K562 (cell line): Measurements from ENCODE around the gene IL4I1. TPM values are rescaled to one million over a fixed set of nuclear protein-coding genes. Genes with fewer than 3 reads are reported as not detected.

Experiments used
- DDX20 ChIP-seq: fragments of 450-650 bp; IDR thresholded peaks from 2 replicates; pipeline ENCODE4 v1.6.1; 2016; ENCODE audit warnings: missing genetic modification characterization, low read depth, mild to moderate bottlenecking, missing compliant biosample characterization, moderate library complexity
- EWSR1 ChIP-seq: fragments of 450-650 bp; IDR thresholded peaks from 2 replicates; pipeline ENCODE4 v1.6.1; 2018; ENCODE audit warnings: borderline replicate concordance, mild to moderate bottlenecking, low read depth, moderate library complexity; ENCODE audit not compliant: partially characterized antibody
- FOXK2 ChIP-seq, 2 experiments: fragments of 450-650 bp; IDR thresholded peaks in 1 of 2; conservative IDR thresholded peaks in 1 of 2; 2 replicates each; pipeline ENCODE4 v1.6.1; 2016; ENCODE audit warnings: low read depth in 2 of 2, mild to moderate bottlenecking in 1 of 2
- polyA plus RNA-seq, 8 experiments: library from polyadenylated mRNA; depleted of rRNA in 4 of 8; stranded (reverse) in 5 of 8; unstranded in 3 of 8; fragments of >200 nt; fragmentation: Nextera tagmentation in 2 of 8; fragmentation: Illumina TruSeq in 1 of 8; extraction: Ambion mirVana in 2 of 8; extraction: Trizol in 1 of 8; gene quantifications; 2 replicates each; pipeline versions ENCODE4 v1.2.1 to v1.2.3, GENCODE V29; 2011 to 2014; ENCODE audit warnings: inconsistent platforms in 1 of 8, missing spikeins in 1 of 8
- total RNA-seq, 7 experiments: library from RNA; depleted of rRNA in 6 of 7; stranded (reverse); fragments of >200 nt in 6 of 7; fragmentation: Illumina TruSeq in 2 of 7; extraction: Trizol in 2 of 7; gene quantifications; 2 replicates each; pipeline versions ENCODE4 v1.2.1 to v1.2.3, GENCODE V29; 2011 to 2021; ENCODE audit warnings: low replicate concordance in 1 of 7
- TF ChIP-seq, protein P1 (sequence below): fragments of 250-450 bp; sonication (Bioruptor Pico); IDR thresholded peaks from 2 replicates; pipeline ENCODE4 v1.4.0; 2020; ENCODE audit warnings: mild to moderate bottlenecking, moderate library complexity
- TF ChIP-seq, protein P2 (sequence below): fragments of 250-450 bp; sonication (Bioruptor Pico); IDR thresholded peaks from 2 replicates; pipeline ENCODE4 v1.5.0; 2021; ENCODE audit warnings: mild to moderate bottlenecking, moderate library complexity
- TF ChIP-seq, protein P3 (sequence below): fragments of 200-600 bp; sonication (generic); IDR thresholded peaks from one replicate; pipeline ENCODE4 v1.6.1; 2012; ENCODE audit warnings: mild to moderate bottlenecking, low read depth, low read length, inconsistent platforms

Gene IL4I1
- total and polyA plus RNA-seq, 9 of the 15 experiments (the other 6 are each of a cell fraction or from before 2014, with no cell fraction given), result 0.06 to 0.95 (median 0.43) TPM; not detected in 2

DNA sequence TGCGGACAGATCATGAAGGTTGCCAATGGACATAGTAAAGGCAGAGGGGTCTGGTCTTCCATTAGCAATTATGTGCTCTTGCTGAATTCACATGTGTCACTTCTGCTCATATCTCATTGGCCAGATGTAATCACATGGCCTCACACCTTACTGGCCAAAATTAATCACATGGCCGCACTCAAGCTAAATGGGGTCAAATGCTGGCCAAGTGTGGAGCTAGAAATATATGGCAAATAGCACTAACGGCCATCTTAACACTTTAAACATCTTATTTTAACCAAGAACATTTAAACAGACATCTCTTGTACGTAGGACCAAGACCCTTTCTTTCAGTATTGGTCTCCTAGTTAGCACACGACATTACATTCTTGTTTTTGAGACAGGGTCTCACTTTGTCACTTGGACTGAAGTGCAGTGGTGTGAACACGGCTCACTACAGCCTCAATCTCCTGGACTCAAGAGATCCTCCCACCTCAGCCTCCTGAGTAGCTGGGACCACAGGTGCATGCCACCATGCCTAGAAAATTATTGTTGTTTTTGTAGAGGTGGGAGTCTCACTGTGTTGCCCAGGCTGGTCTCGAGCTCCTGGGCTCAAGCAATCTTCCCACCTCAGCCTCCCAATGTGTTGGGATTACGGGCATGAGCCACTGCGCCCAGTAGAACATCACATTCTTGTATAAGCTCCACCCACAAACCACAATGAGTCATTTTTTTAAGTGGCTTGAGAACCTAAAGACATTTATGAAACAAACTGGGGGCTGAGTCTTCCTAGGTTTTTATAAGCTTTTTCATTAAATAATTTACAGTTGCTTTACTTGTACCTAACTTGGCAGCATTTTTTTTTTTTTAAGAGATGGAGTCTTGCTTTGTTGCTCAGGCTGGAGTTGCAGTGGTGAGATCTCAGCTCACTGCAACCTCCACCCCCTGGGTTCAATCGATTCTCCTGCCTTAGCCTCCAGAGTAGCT, 48.7 kb downstream of the IL4I1 start (continued):
- TF ChIP-seq, protein P1, sequence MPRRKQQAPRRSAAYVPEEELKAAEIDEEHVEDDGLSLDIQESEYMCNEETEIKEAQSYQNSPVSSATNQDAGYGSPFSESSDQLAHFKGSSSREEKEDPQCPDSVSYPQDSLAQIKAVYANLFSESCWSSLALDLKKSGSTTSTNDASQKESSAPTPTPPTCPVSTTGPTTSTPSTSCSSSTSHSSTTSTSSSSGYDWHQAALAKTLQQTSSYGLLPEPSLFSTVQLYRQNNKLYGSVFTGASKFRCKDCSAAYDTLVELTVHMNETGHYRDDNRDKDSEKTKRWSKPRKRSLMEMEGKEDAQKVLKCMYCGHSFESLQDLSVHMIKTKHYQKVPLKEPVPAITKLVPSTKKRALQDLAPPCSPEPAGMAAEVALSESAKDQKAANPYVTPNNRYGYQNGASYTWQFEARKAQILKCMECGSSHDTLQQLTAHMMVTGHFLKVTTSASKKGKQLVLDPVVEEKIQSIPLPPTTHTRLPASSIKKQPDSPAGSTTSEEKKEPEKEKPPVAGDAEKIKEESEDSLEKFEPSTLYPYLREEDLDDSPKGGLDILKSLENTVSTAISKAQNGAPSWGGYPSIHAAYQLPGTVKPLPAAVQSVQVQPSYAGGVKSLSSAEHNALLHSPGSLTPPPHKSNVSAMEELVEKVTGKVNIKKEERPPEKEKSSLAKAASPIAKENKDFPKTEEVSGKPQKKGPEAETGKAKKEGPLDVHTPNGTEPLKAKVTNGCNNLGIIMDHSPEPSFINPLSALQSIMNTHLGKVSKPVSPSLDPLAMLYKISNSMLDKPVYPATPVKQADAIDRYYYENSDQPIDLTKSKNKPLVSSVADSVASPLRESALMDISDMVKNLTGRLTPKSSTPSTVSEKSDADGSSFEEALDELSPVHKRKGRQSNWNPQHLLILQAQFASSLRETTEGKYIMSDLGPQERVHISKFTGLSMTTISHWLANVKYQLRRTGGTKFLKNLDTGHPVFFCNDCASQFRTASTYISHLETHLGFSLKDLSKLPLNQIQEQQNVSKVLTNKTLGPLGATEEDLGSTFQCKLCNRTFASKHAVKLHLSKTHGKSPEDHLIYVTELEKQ, result no peak
- TF ChIP-seq, protein P2, sequence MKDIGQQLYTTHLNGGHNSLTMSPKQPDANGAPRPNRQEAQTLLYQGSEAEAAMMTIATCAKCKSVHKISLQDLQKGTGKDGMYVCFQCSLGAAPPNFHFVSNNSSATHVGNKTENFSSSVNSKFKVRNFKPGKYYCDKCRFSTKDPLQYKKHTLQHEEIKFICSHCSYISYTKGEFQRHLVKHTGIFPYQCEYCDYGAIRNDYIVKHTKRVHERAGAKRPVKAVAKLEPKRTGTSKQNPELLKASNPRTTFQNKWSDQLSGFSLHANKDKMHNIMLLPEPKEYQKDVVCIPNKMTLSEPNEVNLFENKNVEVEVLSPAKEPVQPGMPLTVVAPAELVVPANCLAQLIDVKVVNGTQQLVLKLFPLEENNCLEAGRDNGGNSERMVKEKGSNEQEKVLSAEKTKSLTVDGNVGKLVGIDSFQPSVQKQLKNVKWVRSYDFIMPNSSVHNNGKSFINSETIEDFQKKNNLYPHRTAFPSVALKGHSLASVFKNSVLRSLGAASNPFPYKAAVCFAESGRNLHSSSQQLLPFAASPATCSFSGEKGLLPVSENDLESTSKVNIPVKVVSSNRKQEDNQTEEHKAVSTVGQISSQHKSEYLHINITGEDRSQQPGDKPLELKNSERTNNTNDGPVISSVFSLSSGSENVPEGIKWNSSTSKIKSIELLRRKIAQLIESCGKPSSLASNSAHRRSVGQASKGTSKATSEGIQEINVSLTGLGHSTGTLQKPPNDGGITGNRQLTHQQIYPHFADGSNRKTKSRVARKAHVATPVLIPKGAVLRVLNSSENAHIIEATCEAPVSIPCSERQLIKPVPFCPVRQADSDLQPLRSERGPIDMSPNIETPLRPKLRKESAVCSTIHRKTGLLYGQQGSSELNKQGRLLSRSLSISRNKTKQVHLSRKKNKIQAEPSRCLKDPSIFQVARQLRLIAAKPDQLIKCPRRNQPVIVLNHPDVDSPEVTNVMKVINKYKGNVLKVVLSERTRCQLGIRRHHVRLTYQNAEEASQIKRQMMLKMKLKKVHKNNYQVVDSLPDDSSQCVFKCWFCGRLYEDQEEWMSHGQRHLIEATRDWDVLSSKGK (CRISPR knock-in tag), result no peak
- no peak for TF ChIP-seq EWSR1
- peak in 1 of 2 experiments; percentile 31; a peak in 1 of 4 replicates for TF ChIP-seq FOXK2 (conservative IDR thresholded peaks at IDR 0.05 in 1 of 2, IDR thresholded peaks at IDR 0.05 in 1 of 2; ENCODE audit: low read depth in 2 of 2)
- TF ChIP-seq, protein P3, sequence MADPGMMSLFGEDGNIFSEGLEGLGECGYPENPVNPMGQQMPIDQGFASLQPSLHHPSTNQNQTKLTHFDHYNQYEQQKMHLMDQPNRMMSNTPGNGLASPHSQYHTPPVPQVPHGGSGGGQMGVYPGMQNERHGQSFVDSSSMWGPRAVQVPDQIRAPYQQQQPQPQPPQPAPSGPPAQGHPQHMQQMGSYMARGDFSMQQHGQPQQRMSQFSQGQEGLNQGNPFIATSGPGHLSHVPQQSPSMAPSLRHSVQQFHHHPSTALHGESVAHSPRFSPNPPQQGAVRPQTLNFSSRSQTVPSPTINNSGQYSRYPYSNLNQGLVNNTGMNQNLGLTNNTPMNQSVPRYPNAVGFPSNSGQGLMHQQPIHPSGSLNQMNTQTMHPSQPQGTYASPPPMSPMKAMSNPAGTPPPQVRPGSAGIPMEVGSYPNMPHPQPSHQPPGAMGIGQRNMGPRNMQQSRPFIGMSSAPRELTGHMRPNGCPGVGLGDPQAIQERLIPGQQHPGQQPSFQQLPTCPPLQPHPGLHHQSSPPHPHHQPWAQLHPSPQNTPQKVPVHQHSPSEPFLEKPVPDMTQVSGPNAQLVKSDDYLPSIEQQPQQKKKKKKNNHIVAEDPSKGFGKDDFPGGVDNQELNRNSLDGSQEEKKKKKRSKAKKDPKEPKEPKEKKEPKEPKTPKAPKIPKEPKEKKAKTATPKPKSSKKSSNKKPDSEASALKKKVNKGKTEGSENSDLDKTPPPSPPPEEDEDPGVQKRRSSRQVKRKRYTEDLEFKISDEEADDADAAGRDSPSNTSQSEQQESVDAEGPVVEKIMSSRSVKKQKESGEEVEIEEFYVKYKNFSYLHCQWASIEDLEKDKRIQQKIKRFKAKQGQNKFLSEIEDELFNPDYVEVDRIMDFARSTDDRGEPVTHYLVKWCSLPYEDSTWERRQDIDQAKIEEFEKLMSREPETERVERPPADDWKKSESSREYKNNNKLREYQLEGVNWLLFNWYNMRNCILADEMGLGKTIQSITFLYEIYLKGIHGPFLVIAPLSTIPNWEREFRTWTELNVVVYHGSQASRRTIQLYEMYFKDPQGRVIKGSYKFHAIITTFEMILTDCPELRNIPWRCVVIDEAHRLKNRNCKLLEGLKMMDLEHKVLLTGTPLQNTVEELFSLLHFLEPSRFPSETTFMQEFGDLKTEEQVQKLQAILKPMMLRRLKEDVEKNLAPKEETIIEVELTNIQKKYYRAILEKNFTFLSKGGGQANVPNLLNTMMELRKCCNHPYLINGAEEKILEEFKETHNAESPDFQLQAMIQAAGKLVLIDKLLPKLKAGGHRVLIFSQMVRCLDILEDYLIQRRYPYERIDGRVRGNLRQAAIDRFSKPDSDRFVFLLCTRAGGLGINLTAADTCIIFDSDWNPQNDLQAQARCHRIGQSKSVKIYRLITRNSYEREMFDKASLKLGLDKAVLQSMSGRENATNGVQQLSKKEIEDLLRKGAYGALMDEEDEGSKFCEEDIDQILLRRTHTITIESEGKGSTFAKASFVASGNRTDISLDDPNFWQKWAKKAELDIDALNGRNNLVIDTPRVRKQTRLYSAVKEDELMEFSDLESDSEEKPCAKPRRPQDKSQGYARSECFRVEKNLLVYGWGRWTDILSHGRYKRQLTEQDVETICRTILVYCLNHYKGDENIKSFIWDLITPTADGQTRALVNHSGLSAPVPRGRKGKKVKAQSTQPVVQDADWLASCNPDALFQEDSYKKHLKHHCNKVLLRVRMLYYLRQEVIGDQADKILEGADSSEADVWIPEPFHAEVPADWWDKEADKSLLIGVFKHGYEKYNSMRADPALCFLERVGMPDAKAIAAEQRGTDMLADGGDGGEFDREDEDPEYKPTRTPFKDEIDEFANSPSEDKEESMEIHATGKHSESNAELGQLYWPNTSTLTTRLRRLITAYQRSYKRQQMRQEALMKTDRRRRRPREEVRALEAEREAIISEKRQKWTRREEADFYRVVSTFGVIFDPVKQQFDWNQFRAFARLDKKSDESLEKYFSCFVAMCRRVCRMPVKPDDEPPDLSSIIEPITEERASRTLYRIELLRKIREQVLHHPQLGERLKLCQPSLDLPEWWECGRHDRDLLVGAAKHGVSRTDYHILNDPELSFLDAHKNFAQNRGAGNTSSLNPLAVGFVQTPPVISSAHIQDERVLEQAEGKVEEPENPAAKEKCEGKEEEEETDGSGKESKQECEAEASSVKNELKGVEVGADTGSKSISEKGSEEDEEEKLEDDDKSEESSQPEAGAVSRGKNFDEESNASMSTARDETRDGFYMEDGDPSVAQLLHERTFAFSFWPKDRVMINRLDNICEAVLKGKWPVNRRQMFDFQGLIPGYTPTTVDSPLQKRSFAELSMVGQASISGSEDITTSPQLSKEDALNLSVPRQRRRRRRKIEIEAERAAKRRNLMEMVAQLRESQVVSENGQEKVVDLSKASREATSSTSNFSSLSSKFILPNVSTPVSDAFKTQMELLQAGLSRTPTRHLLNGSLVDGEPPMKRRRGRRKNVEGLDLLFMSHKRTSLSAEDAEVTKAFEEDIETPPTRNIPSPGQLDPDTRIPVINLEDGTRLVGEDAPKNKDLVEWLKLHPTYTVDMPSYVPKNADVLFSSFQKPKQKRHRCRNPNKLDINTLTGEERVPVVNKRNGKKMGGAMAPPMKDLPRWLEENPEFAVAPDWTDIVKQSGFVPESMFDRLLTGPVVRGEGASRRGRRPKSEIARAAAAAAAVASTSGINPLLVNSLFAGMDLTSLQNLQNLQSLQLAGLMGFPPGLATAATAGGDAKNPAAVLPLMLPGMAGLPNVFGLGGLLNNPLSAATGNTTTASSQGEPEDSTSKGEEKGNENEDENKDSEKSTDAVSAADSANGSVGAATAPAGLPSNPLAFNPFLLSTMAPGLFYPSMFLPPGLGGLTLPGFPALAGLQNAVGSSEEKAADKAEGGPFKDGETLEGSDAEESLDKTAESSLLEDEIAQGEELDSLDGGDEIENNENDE, result no peak
- no peak for TF ChIP-seq DDX20 (tag)
